Kidney (tissue), 22 donors: ENCODE measurements around the gene TUBA3E. TPM values are rescaled to one million over a fixed set of nuclear protein-coding genes. Genes with fewer than 3 reads are reported as not detected.

Experiments
- DNase-seq, 5 donors: peaks; one replicate each; pipeline ENCODE4 v3.0.0-alpha.2; 2013 to 2020
- FAIRE-seq: peaks from 2 replicates; lab custom pipeline; 2012; peaks lifted over from hg19 to GRCh38; lab: Jason Lieb, UNC
- H3K27ac ChIP-seq, 2 donors: one replicate each; pipeline ENCODE4 v1.7.0; 2013; ENCODE audit warnings: low read depth in 2 of 2, low read length in 2 of 2, inconsistent platforms in 1 of 2
- H3K27me3 ChIP-seq: one replicate; pipeline ENCODE4 v1.7.1; 2013; ENCODE audit warnings: low read length, inconsistent platforms; ENCODE audit not compliant: control insufficient read depth, insufficient read depth
- H3K36me3 ChIP-seq, 3 donors: one replicate each; pipeline versions ENCODE4 v1.7.0 to v1.7.1; 2013; ENCODE audit warnings: low read length in 3 of 3, control low read depth in 1 of 3, inconsistent platforms in 1 of 3; ENCODE audit not compliant: insufficient read depth in 3 of 3, control insufficient read depth in 2 of 3
- H3K4me1 ChIP-seq, 3 donors: one replicate each; pipeline versions ENCODE4 v1.7.0 to v1.7.1; 2013; ENCODE audit warnings: low read length in 3 of 3, inconsistent platforms in 1 of 3, low read depth in 1 of 3; ENCODE audit not compliant: control insufficient read depth in 2 of 3, insufficient read depth in 2 of 3
- H3K4me3 ChIP-seq, 3 donors: one replicate each; pipeline versions ENCODE4 v1.7.0 to v1.8.1; 2013; ENCODE audit warnings: low read length in 3 of 3, control low read depth in 1 of 3, inconsistent platforms in 1 of 3
- H3K9ac ChIP-seq, 3 donors: one replicate each; pipeline versions ENCODE4 v1.7.0 to v1.7.1; 2013; ENCODE audit warnings: low read length in 3 of 3, control low read depth in 1 of 3, inconsistent platforms in 1 of 3
- H3K9me3 ChIP-seq, 3 donors: one replicate each; pipeline versions ENCODE4 v1.7.0 to v1.7.1; 2013; ENCODE audit warnings: low read length in 3 of 3, control low read depth in 1 of 3, inconsistent platforms in 1 of 3; ENCODE audit not compliant: control insufficient read depth in 2 of 3, insufficient read depth in 1 of 3
- intact Hi-C: fragments of 100-400 bp; cut with DNase I; formaldehyde crosslinking; loops from one replicate; pipeline ENCODE4 v1.11.1; 2022
- long read RNA-seq, 10 donors: library from polyadenylated mRNA in 1 of 10; unstranded in 1 of 10; transcript quantifications; one replicate each; pipeline ENCODE4 v2.0.0 and lab custom pipeline, GENCODE V29; 2021 to 2026
- polyA plus RNA-seq: library from polyadenylated mRNA; stranded (reverse); fragments of 350-450 nt; fragmentation: Illumina TruSeq; extraction: RNeasy Lipid Tissue Mini Kit (QIAGEN cat#74804); gene quantifications from one replicate; pipeline ENCODE4 v1.2.3, GENCODE V29; 2014; ENCODE audit warnings: low read depth, low replicate concordance; ENCODE audit not compliant: insufficient read depth
- total RNA-seq: library from RNA; stranded (reverse); fragmentation: NEBNext Ultra II Directional; extraction: Animal tissue kit (Norgen Biotek cat#: 25700); gene quantifications from one replicate; pipeline ENCODE4 v1.2.1, GENCODE V29; 2021
- TF ChIP-seq, protein P1 (sequence below): IDR thresholded peaks from 3 replicates; pipeline ENCODE4 v1.5.1; 2012; ENCODE audit warnings: mild to moderate bottlenecking, moderate library complexity, borderline replicate concordance; ENCODE audit not compliant: insufficient read depth; ENCODE audit errors: extremely low read depth
- donor health status: control.
- donor health status: control.
- donor health status: control.
- donor health status: control.
- donor health status: control.
- donor health status: DM: yes; HTN: yes; CAD: no.
- donor health status: Normal renal cell carcinoma (clear cell type).

TUBA3E gene
- not detected for total RNA-seq
- not detected for polyA plus RNA-seq
- long read RNA-seq, donor 1: 0 reads
- long read RNA-seq, donor 2, partial matches to known transcripts: 104 of 486 reads
- long read RNA-seq, donor 2, other reads (novel, unspliced or antisense): 382 of 486 reads
- long read RNA-seq, donor 3: 0 reads
- long read RNA-seq, donor 4: 0 reads
- long read RNA-seq, donor 5: 0 reads
- long read RNA-seq, donor 6: 0 reads
- long read RNA-seq, donor 7: 0 reads
- long read RNA-seq, donor 8: 0 reads
- long read RNA-seq, donor 9: 0 reads
- long read RNA-seq, donor 10: 0 reads

DNA sequence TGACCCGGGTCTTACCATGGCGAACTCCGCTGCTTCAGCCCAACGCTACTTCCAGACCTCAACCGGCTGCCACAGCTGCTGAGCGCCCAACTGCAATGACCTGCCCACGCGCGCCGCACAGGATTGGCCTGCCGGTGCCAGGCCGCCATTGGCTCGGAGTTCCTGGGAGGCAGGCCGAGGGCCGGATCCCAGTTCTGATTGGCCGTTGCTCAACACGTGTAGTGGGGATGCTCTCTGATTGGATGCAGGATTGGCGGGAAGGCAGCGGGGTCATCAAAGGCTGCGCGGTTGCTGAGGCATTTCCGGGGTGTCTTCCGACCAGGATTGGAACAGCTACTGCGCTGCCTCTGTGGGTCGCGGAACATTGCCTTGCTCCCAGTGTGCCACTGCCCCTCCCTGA lies at the start of gene TUBA3E:
TSS of gene TUBA3E (minus strand) at position 97 of the 400 bp plus-strand sequence. CDS start at position 18, 79 bp downstream.
- Histone ChIP-seq H3K27ac (no peak within 1 kb of the TSS), H3K9me3 (no peaks in the 10 kb centered on the region), H3K36me3 (no peaks in the 10 kb centered on the region), H3K4me1 (no peaks in the 10 kb centered on the region), H3K9ac (no peak within 1 kb of the TSS), H3K4me3 (no peak within 1 kb of the TSS), H3K27me3 (no peaks in the 10 kb centered on the region)
- TF ChIP-seq, protein P1, sequence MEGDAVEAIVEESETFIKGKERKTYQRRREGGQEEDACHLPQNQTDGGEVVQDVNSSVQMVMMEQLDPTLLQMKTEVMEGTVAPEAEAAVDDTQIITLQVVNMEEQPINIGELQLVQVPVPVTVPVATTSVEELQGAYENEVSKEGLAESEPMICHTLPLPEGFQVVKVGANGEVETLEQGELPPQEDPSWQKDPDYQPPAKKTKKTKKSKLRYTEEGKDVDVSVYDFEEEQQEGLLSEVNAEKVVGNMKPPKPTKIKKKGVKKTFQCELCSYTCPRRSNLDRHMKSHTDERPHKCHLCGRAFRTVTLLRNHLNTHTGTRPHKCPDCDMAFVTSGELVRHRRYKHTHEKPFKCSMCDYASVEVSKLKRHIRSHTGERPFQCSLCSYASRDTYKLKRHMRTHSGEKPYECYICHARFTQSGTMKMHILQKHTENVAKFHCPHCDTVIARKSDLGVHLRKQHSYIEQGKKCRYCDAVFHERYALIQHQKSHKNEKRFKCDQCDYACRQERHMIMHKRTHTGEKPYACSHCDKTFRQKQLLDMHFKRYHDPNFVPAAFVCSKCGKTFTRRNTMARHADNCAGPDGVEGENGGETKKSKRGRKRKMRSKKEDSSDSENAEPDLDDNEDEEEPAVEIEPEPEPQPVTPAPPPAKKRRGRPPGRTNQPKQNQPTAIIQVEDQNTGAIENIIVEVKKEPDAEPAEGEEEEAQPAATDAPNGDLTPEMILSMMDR: no peak
- DNase-seq: no peak
- no peak for FAIRE-seq
- intact Hi-C loops: no loop called here

DNA sequence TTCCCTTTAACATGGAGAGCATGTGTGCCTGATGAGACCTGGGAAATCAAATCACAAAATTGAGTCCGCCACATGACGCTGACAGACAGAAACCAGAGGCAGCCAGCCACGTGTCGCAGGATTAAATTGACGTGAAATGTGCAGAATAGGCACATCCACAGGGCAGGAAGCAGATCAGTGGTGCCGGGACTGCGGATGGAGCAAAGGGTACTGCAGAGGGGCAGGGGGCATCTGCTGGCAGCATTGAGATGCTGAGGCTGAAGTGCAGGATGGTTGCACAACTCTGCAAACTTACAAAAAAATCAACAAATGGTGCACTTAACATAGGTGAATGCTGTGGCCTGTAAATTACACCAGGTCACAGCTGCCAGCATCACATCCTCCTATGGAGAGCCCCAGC lies 48.2 kb upstream of the TUBA3E start:
- DNase-seq: no peak
- H3K4me1 ChIP-seq: no peaks in the 10 kb centered on the region
- intact Hi-C loops: no loop called here
- no peaks in the 10 kb centered on the region for H3K36me3 ChIP-seq
- no peak overlapping the region for H3K9ac ChIP-seq
- H3K27ac ChIP-seq: no peak overlapping the region
- H3K4me3 ChIP-seq: no peak overlapping the region
- FAIRE-seq: no peak
- no peaks in the 10 kb centered on the region for H3K27me3 ChIP-seq
- TF ChIP-seq, protein P1: no peak
- H3K9me3 ChIP-seq: no peaks in the 10 kb centered on the region

DNA sequence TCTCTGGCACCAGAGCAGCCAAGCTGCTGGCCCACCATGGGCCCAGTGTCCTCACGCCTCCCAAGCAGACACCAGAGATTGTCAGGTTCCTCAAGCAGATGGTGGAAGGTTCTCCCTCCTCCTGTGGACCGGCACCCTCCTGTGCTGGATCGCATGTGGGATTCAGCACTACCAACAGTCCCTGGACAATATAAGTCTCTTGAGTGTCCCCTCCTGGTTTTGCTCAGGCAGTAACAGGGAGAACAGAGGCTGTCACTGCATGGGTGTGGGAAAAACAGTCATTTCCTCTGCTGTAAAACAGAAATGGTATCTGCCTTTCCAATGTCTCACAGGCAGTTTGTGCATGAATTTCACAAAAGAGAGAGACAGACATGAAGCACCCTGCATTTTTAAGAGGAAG lies 47.7 kb upstream of the TUBA3E start:
- no peaks in the 10 kb centered on the region for H3K27me3 ChIP-seq
- H3K27ac ChIP-seq: no peak overlapping the region
- H3K9ac ChIP-seq: no peak overlapping the region
- H3K9me3 ChIP-seq: no peaks in the 10 kb centered on the region
- DNase-seq (no peak), FAIRE-seq (no peak)
- H3K4me1 ChIP-seq: no peaks in the 10 kb centered on the region
- intact Hi-C loops: no loop called here
- H3K36me3 ChIP-seq: no peaks in the 10 kb centered on the region
- no peak overlapping the region for H3K4me3 ChIP-seq
- TF ChIP-seq, protein P1: no peak
